PFSK-1 (cell line): ENCODE data around the gene TECTB.

Source experiments
- FOXP2 ChIP-seq: optimal IDR thresholded peaks from 2 replicates; pipeline ENCODE3; 2011; ENCODE audit warnings: borderline replicate concordance, control low read depth, inconsistent platforms; ENCODE audit not compliant: insufficient read depth; ENCODE audit errors: extremely low read length, extremely low read depth
- POLR2AphosphoS5 ChIP-seq: IDR thresholded peaks from 2 replicates; pipeline ENCODE4 v1.6.1; 2012; ENCODE audit warnings: low read depth, mild to moderate bottlenecking, control low read depth, low read length, moderate library complexity
- REST ChIP-seq, 2 experiments: IDR thresholded peaks; 2 replicates each; pipeline versions ENCODE4 v1.6.1 to v1.8.0; 2011 to 2012; ENCODE audit warnings: low read depth in 2 of 2, low read length in 2 of 2, control low read depth in 1 of 2, inconsistent platforms in 1 of 2, mild to moderate bottlenecking in 1 of 2, moderate library complexity in 1 of 2; ENCODE audit not compliant: insufficient read depth in 1 of 2
- SIN3A ChIP-seq: IDR thresholded peaks from 2 replicates; pipeline ENCODE4 v1.6.1; 2012; ENCODE audit warnings: mild to moderate bottlenecking, low read length, moderate library complexity, borderline replicate concordance; ENCODE audit not compliant: insufficient read depth
- TAF1 ChIP-seq: IDR thresholded peaks from 2 replicates; pipeline ENCODE4 v1.6.1; 2012; ENCODE audit warnings: low read length, control low read depth, borderline replicate concordance; ENCODE audit not compliant: insufficient read depth

The TECTB gene

GRCh38 chr10:112288486-112288885, 5.3 kb downstream of the TECTB start:
- no peak for TF ChIP-seq FOXP2

GRCh38 chr10:112289373-112290053, 6.3 kb downstream of the TECTB start:
- TF ChIP-seq REST (IDR thresholded peaks at IDR 0.05; ENCODE audit: insufficient read depth in 1 of 2, low read depth in 2 of 2, low read length in 2 of 2) (no peak), POLR2AphosphoS5 (no peak), SIN3A (no peak), TAF1 (no peak), FOXP2 (no peak)

- no peak for TF ChIP-seq REST (IDR thresholded peaks at IDR 0.05; ENCODE audit: insufficient read depth in 1 of 2, low read depth in 2 of 2, low read length in 2 of 2)
- TF ChIP-seq SIN3A, result no peak
- TF ChIP-seq POLR2AphosphoS5, result no peak
- no peak for TF ChIP-seq TAF1
These were observed 6.8 kb downstream of the TECTB start for GRCh38 chr10:112290054-112290373.

GRCh38 chr10:112294169-112294568, 11.0 kb downstream of the TECTB start:
- no peak for TF ChIP-seq FOXP2

GRCh38 chr10:112295853-112296830, 12.9 kb downstream of the TECTB start:
- TF ChIP-seq TAF1, result no peak
- no peak for TF ChIP-seq POLR2AphosphoS5
- TF ChIP-seq SIN3A, result no peak
- no peak for TF ChIP-seq FOXP2
- TF ChIP-seq REST (IDR thresholded peaks at IDR 0.05; ENCODE audit: insufficient read depth in 1 of 2, low read depth in 2 of 2, low read length in 2 of 2), result no peak

- TF ChIP-seq FOXP2 (no peak), REST (IDR thresholded peaks at IDR 0.05; ENCODE audit: insufficient read depth in 1 of 2, low read depth in 2 of 2, low read length in 2 of 2) (no peak), POLR2AphosphoS5 (no peak), TAF1 (no peak), SIN3A (no peak)
These were observed 13.7 kb downstream of the TECTB start for GRCh38 chr10:112296908-112297331.
